Mononuclear cell (primary cell): ENCODE measurements around the gene HNRNPAB. TPM values are rescaled to one million over a fixed set of nuclear protein-coding genes. Genes with fewer than 3 reads are reported as not detected.

Experiments used
- H3K27me3 ChIP-seq: 2 replicates; pipeline ENCODE4 v1.6.0; 2011; ENCODE audit warnings: low read length, control low read depth; ENCODE audit not compliant: insufficient read depth
- H3K4me1 ChIP-seq: 2 replicates; pipeline ENCODE4 v1.5.1; 2011; ENCODE audit warnings: mild to moderate bottlenecking, low read length, control low read depth; ENCODE audit not compliant: insufficient read depth
- H3K4me3 ChIP-seq: 2 replicates; pipeline ENCODE4 v1.5.1; 2011; ENCODE audit warnings: mild to moderate bottlenecking, low read length, moderate library complexity
- H3K9me3 ChIP-seq: 2 replicates; pipeline ENCODE4 v1.5.1; 2011; ENCODE audit warnings: low read depth, mild to moderate bottlenecking, control low read depth, low read length
- total RNA-seq: library from RNA; depleted of rRNA; stranded (reverse); fragments of >200 nt; gene quantifications from one replicate; pipeline ENCODE4 v1.2.3, GENCODE V29; 2012

The HNRNPAB gene
- total RNA-seq, 1 donor = 27.0 TPM

DNA sequence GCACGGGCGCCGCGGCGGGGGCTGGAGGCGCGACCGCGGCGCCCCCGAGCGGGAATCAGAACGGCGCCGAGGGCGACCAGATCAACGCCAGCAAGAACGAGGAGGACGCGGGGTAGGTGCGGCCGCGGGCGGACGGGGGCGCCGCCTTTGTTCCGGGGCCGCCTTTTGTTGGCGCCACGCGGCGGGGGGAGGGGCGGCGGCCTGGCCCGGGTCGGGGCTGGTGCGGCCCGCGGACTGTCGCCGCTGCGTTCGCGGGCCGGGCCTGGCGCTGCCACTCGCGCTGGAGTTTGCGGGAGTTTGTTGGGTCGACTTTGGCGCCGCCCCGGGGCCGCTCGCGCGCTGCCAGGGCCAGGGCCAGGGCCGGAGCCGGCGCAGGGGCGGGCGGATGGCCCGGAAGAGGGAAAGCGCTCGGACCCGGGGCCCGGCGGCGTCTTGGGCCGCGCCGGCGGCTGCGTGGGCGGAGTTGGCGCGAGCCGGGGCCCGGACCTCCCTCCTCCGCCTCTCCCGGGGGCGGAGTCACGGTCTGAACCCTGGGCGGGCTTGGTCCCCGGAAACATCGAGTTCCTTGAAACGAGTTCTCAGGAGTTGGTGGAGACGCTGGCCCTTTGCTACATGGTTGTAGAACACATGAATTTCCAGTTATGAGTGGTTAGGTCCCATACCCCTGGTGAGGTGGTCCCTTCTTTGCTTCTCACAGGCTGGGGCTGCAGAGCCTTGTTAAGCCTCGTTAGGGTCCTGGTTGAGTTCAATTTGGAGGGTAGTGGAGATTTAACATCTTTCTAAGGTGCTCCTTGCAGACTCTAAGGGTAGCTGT lies 809 bp downstream of the HNRNPAB start:
- H3K9me3 ChIP-seq = no peaks in the 10 kb centered on the region
- no peaks in the 10 kb centered on the region for H3K27me3 ChIP-seq
- peaks cover 47% of the 10 kb centered on the region for H3K4me1 ChIP-seq
- peak overlapping the region; percentile 84 for H3K4me3 ChIP-seq

DNA sequence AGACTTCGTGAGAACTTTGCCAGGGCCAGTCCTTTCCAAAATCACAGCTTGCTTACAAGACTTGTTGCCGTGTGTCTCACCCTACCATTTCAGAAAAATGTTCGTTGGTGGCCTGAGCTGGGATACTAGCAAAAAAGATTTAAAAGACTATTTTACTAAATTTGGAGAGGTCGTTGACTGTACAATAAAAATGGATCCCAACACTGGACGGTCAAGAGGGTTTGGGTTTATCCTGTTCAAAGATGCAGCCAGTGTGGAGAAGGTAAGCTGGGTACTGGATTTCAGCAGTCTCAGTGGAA lies 1.4 kb downstream of the HNRNPAB start:
- Histone ChIP-seq H3K9me3 (no peaks in the 10 kb centered on the region), H3K27me3 (no peaks in the 10 kb centered on the region), H3K4me1 (peaks cover 47% of the 10 kb centered on the region), H3K4me3 (peak overlapping the region; percentile 84)

DNA sequence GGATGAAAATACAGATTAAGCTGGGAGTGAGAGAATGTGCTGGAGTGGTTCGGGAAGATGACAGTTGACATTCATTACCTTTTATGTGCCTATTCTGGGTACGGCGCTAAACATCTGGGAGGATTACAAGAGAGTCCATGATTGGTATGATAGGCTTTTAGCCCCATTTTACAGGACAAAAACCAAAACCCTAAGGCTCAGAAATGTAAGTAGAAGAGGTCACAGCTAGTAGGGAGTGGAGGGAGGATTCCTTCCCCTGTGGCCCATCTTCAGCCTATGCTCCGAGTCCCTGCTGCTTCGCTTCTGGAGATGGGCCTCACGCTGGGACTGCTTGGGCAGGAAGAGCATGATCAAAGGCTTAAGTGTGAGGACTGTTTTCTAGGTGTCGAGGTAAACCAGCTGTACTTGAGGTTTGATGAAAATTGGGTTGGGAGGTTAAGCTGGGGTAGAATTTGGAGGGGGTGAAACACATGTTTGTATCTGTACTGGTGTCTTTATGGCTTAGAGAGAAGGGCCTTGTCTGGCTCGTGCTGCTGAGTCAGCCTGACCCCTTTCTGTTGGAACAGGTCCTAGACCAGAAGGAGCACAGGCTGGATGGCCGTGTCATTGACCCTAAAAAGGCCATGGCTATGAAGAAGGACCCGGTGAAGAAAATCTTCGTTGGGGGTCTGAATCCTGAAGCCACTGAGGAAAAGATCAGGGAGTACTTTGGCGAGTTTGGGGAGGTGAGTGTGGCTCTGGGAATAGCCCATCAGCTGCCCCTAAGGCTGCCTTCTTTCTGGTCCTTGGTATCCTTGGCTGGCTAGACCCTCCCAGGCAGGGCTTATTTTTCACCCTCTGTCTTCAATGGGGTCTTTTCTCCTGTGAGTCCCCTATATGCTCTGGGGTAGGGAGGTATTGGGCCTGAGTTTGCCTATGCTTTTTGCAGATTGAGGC lies 2.1 kb downstream of the HNRNPAB start:
- peaks cover 45% of the 10 kb centered on the region for H3K4me1 ChIP-seq
- H3K27me3 ChIP-seq = no peaks in the 10 kb centered on the region
- H3K9me3 ChIP-seq = no peaks in the 10 kb centered on the region
- H3K4me3 ChIP-seq = peak overlapping the region; percentile 84

DNA sequence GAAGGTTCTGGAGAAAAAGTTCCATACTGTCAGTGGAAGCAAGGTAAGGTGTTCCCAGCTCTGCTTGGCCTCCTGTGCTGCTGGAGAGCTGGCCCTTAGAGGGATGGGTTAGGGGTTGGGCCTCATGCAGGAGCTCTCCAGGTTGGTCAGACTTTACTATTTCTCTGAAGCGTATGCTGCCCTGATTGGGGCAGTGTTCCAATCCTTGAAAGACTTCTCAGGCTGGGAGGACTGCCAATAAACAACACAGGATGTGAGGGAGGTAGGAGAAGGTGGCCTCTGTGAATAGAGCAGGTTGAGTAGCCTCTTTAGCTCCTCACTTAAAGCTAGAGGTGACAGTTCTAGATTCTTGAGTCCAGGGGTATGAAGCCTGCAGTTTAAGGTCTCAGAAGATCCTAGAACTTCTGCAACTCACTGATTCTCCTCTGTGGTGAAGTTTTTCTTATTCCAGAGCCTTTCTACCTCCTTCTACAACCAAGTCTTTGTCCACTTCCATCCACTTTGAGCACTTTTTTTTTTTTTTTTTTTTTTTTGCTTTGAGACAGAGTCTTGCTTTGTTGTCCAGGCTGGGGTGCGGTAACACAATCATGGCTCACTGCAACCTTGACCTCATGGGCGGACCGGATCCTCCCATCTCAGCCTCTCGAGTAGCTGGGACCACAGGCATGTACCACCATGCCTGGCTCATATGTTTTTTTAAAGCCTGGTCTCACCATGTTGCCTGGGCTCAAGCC lies 3.0 kb downstream of the HNRNPAB start:
- no peaks in the 10 kb centered on the region for H3K27me3 ChIP-seq
- peaks cover 35% of the 10 kb centered on the region for H3K4me1 ChIP-seq
- H3K9me3 ChIP-seq = no peaks in the 10 kb centered on the region
- H3K4me3 ChIP-seq = no peak overlapping the region

DNA sequence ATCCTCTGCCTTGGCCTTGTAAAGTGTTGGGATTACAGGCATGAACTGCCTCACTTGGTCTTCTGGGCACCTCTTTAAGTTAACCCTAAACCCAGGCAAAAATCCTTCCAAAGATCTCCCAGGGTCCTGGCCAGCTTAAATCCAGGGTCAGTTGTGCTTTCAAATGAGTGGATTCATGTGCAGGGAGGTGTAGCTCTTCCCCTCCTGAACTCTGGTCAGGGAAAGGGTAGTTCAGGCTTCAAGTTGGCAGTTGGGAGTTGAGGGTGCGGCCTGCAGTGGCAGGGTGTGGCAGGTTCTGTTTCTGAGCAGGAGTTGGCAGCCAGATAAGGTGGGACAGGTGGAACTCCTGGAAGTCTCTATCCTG lies 3.6 kb downstream of the HNRNPAB start:
- peaks cover 35% of the 10 kb centered on the region for H3K4me1 ChIP-seq
- H3K4me3 ChIP-seq = no peak overlapping the region
- no peaks in the 10 kb centered on the region for H3K9me3 ChIP-seq
- H3K27me3 ChIP-seq = no peaks in the 10 kb centered on the region

DNA sequence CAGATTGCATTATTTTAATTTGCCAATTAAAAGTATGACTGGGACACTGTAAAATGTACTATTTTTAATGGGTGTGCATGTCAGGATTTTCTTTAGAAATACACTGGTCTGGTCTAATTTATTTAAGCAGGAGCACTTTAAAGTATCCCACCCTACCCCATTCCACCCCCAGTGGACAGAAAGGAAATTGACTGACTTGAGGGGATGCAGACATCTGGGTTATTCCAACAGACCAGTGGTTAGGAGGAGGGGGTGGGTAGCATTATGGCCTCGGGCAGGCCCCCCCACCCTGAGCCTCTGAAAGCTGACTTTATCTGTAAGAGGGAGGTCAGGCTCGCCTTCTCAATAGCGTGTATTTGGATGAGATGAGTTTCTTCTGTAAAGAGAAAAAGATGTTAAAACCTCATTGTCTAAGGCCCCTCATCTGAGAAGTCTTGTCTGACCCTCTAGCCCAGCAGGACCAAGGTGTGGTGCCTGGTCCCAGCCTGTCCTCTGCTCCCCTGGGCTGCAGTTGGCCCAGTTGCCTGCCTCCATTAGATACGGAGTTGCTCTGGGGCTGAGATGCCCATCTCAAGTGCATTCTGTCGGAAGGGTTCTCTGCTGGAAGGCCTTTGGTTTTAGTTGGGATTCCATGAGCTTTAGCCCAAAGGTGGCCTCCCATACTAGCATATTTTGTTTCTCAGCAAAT lies 4.4 kb downstream of the HNRNPAB start:
- Histone ChIP-seq H3K27me3 (no peaks in the 10 kb centered on the region), H3K4me1 (peaks cover 33% of the 10 kb centered on the region), H3K4me3 (no peak overlapping the region), H3K9me3 (no peaks in the 10 kb centered on the region)

DNA sequence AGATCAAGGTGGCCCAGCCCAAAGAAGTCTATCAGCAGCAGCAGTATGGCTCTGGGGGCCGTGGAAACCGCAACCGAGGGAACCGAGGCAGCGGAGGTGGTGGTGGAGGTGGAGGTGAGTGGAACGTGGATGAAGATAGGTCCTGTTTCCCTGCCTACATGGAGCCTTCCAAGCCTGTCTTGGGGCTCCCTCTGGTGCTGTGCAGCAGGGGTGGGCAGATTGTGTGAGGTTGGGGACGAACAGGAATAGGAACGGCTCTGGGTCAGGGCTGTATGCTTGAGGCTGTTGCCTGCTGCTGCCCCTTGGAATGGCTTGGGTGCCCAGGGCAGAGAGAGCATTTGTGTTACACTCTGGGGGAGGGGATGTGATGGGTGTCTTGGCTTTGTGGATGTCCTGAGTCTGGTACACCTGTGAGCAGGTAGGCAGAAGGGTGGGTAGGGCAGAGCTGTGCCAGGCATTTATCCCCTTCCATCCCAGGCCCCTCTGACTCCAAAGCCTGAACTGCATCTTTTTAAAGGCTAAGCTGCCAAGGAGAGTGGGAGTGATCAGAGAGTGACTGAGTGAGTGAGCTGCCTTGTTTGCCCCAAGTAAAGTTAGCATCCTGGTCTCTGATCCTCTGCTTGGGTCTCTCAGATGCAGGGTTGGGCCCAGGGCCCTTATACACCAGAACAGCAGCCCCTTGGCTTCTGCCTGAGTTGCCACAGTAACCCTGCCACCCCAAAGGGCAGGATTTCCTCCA lies 5.2 kb downstream of the HNRNPAB start:
- H3K4me1 ChIP-seq = peaks cover 31% of the 10 kb centered on the region
- no peaks in the 10 kb centered on the region for H3K27me3 ChIP-seq
- H3K9me3 ChIP-seq = no peaks in the 10 kb centered on the region
- no peak overlapping the region for H3K4me3 ChIP-seq

DNA sequence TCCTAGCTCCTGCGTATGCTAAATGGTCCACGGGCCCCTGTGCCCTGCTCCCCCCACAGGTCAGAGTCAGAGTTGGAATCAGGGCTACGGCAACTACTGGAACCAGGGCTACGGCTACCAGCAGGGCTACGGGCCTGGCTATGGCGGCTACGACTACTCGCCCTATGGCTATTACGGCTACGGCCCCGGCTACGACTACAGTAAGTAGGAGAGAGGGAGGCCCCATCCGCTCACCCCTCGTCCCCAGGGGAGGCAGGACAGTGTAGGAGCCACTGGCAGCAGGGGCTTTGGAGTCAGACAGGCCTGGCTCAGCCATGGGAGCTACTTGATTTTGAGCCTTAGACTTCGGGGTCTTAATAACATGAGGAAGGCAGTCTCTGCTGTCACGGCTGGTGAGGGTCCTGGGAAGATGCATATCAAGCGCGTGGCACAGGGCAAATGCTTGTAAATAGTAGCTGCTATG lies 5.8 kb downstream of the HNRNPAB start:
- Histone ChIP-seq H3K4me1 (peaks cover 36% of the 10 kb centered on the region), H3K9me3 (no peaks in the 10 kb centered on the region), H3K27me3 (no peaks in the 10 kb centered on the region), H3K4me3 (no peak overlapping the region)

DNA sequence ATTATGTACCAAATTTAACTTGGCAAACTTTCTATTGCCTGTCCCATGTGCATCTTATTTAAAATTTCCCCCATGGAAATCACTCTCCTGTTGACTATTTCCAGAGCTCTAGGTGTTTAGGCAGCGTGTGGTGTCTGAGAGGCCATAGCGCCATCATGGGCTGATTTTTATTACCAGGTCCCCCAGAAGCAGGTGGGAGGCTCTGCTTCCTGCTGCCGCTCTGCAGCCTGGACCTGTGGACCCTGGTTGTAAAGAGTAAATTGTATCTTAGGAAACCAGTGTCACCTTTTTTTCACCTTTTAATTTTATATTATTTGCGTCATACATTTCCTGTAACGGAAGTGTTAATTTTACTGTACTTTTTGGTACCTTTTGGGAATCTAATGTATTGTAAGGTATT lies 6.4 kb downstream of the HNRNPAB start:
- no peaks in the 10 kb centered on the region for H3K27me3 ChIP-seq
- H3K9me3 ChIP-seq = no peaks in the 10 kb centered on the region
- peaks cover 38% of the 10 kb centered on the region for H3K4me1 ChIP-seq
- no peak overlapping the region for H3K4me3 ChIP-seq

DNA sequence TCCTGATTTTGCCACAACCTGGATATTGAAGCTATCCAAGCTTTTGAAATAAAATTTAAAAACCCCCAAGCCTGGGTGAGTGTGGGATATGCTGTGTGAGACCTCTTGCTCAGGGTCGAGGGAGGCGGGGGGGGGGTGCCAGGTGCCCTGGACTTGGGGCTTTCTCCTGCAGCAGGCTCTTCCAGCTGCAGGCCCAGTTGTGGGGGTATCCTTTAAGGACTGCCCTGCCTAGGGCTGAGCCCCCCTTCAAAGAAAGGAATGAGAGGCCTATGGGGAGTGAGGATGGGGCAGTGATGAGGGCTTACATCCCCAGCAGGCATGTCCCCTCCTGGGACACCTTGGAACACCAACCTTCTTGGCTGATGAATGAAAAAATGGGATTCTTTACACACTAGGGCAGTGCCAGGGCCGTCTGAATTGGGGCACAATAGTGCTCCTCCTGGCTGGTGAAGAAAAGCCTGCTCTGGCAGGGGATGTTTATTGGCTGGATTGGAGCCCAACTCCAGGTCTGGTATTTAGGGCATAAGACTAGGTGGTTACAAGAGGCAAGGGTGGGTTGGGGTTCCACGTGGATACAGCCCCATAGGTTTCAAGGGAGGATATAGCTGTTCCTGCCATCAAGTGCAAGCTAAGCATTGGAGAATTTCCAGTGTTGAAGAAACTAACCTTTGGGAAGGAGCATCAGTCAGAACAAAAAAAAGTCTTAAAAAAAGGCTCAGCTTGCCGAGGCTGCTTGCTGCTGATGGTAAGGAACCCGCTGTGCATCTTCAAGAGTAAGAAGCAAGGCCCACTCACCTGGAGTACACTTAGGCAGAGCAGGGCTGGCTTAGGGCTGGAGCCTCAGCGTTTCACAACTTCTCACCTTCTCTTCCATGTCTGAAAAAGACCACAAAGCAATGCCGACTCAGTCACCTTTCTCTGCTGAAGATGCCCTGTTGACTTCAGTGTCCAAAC lies 7.0 kb downstream of the HNRNPAB start:
- Histone ChIP-seq H3K4me1 (peaks cover 38% of the 10 kb centered on the region), H3K9me3 (no peaks in the 10 kb centered on the region), H3K27me3 (no peaks in the 10 kb centered on the region), H3K4me3 (no peak overlapping the region)

DNA sequence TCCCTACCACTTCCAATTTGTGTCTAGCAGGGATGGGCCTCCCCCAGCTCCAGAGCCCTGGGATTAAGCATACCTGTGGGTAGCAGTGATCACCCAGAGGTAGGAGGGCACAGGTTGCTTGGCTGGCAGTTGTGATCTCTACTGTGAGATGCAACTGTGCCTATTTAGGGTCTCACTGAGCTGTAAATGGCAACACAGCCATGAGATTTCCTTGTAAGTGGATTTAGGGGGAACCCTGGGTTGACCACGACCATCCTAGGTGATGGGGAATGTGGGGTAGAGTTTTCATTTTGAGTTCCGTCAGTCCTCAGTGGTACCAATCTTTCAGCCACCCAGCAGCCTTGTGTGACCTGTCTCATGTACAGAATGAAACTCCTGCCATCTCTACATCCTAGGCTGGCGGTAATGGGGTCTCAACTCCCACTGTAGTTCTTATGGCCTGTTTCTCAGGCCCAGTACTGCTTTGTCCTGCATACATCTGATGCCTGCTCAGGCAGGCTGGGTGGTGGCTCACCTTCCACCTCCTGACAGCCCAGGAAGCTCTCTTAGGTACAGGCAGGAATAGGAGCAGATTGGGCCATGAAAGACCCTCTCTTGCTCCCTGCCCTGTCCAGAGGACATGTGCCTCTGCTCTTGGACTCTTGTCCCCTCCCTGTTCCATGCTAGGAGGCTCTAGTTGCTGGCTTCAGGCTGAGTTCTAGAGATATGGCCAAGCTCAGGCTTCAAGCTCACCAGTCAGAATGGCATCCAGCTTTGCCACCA lies 8.1 kb downstream of the HNRNPAB start:
- no peaks in the 10 kb centered on the region for H3K9me3 ChIP-seq
- H3K4me1 ChIP-seq = peaks cover 33% of the 10 kb centered on the region
- no peaks in the 10 kb centered on the region for H3K27me3 ChIP-seq
- no peak overlapping the region for H3K4me3 ChIP-seq

DNA sequence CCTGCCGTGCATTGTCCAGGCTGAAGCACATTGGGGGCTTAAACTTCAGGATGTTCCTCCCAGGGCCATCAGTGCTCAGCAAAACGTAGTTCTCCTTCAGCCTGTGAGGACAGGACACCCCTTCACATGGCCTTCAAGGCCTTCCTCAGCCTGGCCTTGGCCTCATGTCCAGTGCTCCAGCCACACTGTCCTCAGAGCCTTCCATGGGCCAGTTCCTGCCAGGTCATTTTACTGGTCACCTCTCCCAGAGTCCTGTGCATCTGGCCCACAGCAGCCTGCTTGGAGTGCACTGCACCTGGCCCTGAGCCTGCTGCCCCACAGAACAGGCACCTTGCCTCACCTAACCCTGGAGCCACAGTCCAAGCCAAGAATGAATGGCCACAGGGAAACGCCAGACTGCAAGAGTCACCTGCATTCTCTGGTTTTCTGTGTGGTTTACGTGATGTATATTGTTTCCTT lies 8.7 kb downstream of the HNRNPAB start:
- Histone ChIP-seq H3K27me3 (no peaks in the 10 kb centered on the region), H3K4me1 (peaks cover 26% of the 10 kb centered on the region), H3K4me3 (no peak overlapping the region), H3K9me3 (no peaks in the 10 kb centered on the region)

DNA sequence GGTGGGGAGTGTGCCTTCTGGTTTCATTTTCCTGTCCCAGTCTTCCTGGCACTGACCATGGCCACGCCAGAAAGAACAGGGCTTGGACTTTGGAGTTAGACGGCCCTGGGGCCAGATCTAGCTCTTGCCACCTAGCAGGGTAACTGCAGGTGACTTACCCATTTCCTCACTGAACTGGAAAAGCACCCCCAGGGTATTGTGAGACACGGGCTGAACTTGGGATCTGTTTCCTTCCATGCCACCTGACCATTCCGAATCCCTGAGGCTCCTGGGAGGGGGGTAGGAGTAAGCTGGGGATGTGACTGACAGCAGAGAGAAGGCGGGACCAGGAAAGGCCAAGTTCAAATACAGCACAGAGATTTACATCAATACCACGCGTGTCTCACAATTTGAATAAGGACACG lies 9.4 kb downstream of the HNRNPAB start:
- no peaks in the 10 kb centered on the region for H3K9me3 ChIP-seq
- no peaks in the 10 kb centered on the region for H3K27me3 ChIP-seq
- no peak overlapping the region for H3K4me3 ChIP-seq
- H3K4me1 ChIP-seq = peaks cover 23% of the 10 kb centered on the region
